Endothelial cell of umbilical vein (primary cell): Measurements from ENCODE around the gene TEDC1. TPM values are rescaled to one million over a fixed set of nuclear protein-coding genes. Genes with fewer than 3 reads are reported as not detected.

Experiments used
- BruUV-seq: library from RNA; stranded (reverse); fragments of 400-500 nt; replicated peaks from 2 replicates; lab custom pipeline; 2021; lab: Mats Ljungman, UMichigan
- CTCF ChIA-PET: fragments of 300-600, 350-600 bp; sonication (Branson Sonifier 250); formaldehyde crosslinking; loops from one replicate; lab custom pipeline; 2021; ENCODE audit warnings: antibody characterized with exemption, inconsistent platforms; lab: Charles Lee
- POLR2A ChIA-PET: fragments of 300-600, 350-600 bp; sonication (Branson Sonifier 250); formaldehyde crosslinking; loops from one replicate; lab custom pipeline; 2021; ENCODE audit warnings: antibody characterized with exemption, inconsistent platforms; lab: Charles Lee
- DNase-seq: peaks from one replicate; pipeline ENCODE4 v3.0.0-alpha.2; 2011; ENCODE audit warnings: low read depth, low spot score
- FAIRE-seq: peaks from 2 replicates; lab custom pipeline; 2011; peaks lifted over from hg19 to GRCh38; lab: Jason Lieb, UNC
- H2AFZ ChIP-seq: 2 replicates; pipeline ENCODE4 v1.6.0; 2012; ENCODE audit warnings: low read depth, low read length, control low read depth, inconsistent platforms
- H3K27ac ChIP-seq: 2 replicates; pipeline ENCODE4 v1.5.1; 2011; ENCODE audit warnings: low read depth, mild to moderate bottlenecking, control low read depth, low read length, moderate library complexity; ENCODE audit not compliant: insufficient read depth
- H3K27me3 ChIP-seq, 2 experiments: 2 replicates each; pipeline versions ENCODE4 v1.6.0 to v1.6.1; 2011; ENCODE audit warnings: low read length in 2 of 2, mixed read lengths in 1 of 2; ENCODE audit not compliant: control insufficient read depth in 2 of 2, insufficient read depth in 2 of 2
- H3K36me3 ChIP-seq, 2 experiments: 2 replicates in 1 of 2; 3 replicates in 1 of 2; pipeline ENCODE4 v1.5.1; 2011; ENCODE audit warnings: low read length in 2 of 2, mild to moderate bottlenecking in 1 of 2, moderate library complexity in 1 of 2; ENCODE audit not compliant: control insufficient read depth in 2 of 2, insufficient read depth in 2 of 2; ENCODE audit errors: extremely low read depth in 1 of 2
- H3K4me1 ChIP-seq: 3 replicates; pipeline ENCODE4 v1.5.1; 2011; ENCODE audit warnings: mild to moderate bottlenecking, low read length; ENCODE audit not compliant: control insufficient read depth, insufficient read depth; ENCODE audit errors: extremely low read depth
- H3K4me2 ChIP-seq: 2 replicates; pipeline ENCODE4 v1.6.1; 2011; ENCODE audit warnings: low read length, control low read depth, mixed read lengths; ENCODE audit not compliant: insufficient read depth
- H3K4me3 ChIP-seq, 3 experiments: fragments of 200-600 bp in 1 of 3; sonication (generic), shearing (Covaris generic) in 1 of 3; replicated peaks in 1 of 3; 2 replicates each; pipeline ENCODE4 v1.5.1; 2011 to 2016; ENCODE audit warnings: control low read depth in 3 of 3, low read length in 3 of 3, mild to moderate bottlenecking in 2 of 3, inconsistent platforms in 1 of 3, low read depth in 1 of 3, moderate library complexity in 1 of 3; ENCODE audit not compliant: insufficient read depth in 1 of 3
- H3K79me2 ChIP-seq: 2 replicates; pipeline ENCODE4 v1.6.0; 2012; ENCODE audit warnings: low read length, inconsistent platforms; ENCODE audit not compliant: control insufficient read depth, insufficient read depth
- H3K9ac ChIP-seq: replicated peaks from 2 replicates; pipeline ENCODE3; 2011; ENCODE audit warnings: low read length, control low read depth; ENCODE audit not compliant: insufficient read depth; ENCODE audit errors: extremely low read depth
- H3K9me1 ChIP-seq: replicated peaks from 3 replicates; pipeline ENCODE4 v1.6.0; 2011; ENCODE audit warnings: mild to moderate bottlenecking, low read length; ENCODE audit not compliant: control insufficient read depth, insufficient read depth; ENCODE audit errors: extremely low read depth
- H3K9me3 ChIP-seq: replicated peaks from 2 replicates; pipeline ENCODE4 v1.5.1; 2012; ENCODE audit warnings: low read length, inconsistent platforms; ENCODE audit not compliant: control insufficient read depth, insufficient read depth
- H4K20me1 ChIP-seq: replicated peaks from 2 replicates; pipeline ENCODE3; 2011; ENCODE audit warnings: mild to moderate bottlenecking, low read length; ENCODE audit not compliant: control insufficient read depth, insufficient read depth; ENCODE audit errors: extremely low read depth
- EZH2 ChIP-seq: IDR thresholded peaks from 2 replicates; pipeline ENCODE4 v1.6.1; 2012; ENCODE audit warnings: borderline replicate concordance, low read depth, mild to moderate bottlenecking, moderate library complexity, low read length, inconsistent platforms; ENCODE audit not compliant: severe bottlenecking
- FOS ChIP-seq: IDR thresholded peaks from 2 replicates; pipeline ENCODE4 v1.6.1; 2011; ENCODE audit warnings: mild to moderate bottlenecking, low read length, moderate library complexity, borderline replicate concordance; ENCODE audit not compliant: insufficient read depth
- GATA2 ChIP-seq: IDR thresholded peaks from 2 replicates; pipeline ENCODE4 v1.7.0; 2011; ENCODE audit warnings: low read depth, mild to moderate bottlenecking, moderate library complexity, mixed read lengths, low read length; ENCODE audit not compliant: insufficient read length, insufficient read depth
- JUN ChIP-seq: IDR thresholded peaks from 2 replicates; pipeline ENCODE4 v1.6.1; 2011; ENCODE audit warnings: borderline replicate concordance, low read depth; ENCODE audit not compliant: insufficient read length, insufficient read depth
- MYC ChIP-seq: IDR thresholded peaks from one replicate; pipeline ENCODE4 v1.6.1; 2011; ENCODE audit warnings: mild to moderate bottlenecking, low read depth, low read length
- POLR2A ChIP-seq: IDR thresholded peaks from 2 replicates; pipeline ENCODE4 v1.6.1; 2012; ENCODE audit warnings: low read depth, mild to moderate bottlenecking, control low read depth, low read length
- POLR2AphosphoS5 ChIP-seq: IDR thresholded peaks from 2 replicates; pipeline ENCODE4 v1.6.1; 2012; ENCODE audit warnings: low read depth, mild to moderate bottlenecking, control low read depth, low read length, moderate library complexity; ENCODE audit not compliant: insufficient read depth
- dilution Hi-C: fragments of 300-500 bp; cut with MboI; formaldehyde crosslinking; loops from one replicate; pipeline ENCODE4 v1.15.0; 2019; ENCODE audit warnings: low sequenced_read_pairs; ENCODE audit not compliant: extremely low pct_ligation_motif_present
- intact Hi-C: fragments of 100-400 bp; cut with micrococcal nuclease; formaldehyde crosslinking; loops from one replicate; pipeline ENCODE4 v1.10.0; 2022
- polyA plus RNA-seq, 4 experiments: library from polyadenylated mRNA; depleted of rRNA in 3 of 4; stranded (reverse) in 3 of 4; unstranded in 1 of 4; fragments of >200 nt; gene quantifications; 2 replicates each; pipeline versions ENCODE4 v1.2.1 to v1.2.3, GENCODE V29; 2011 to 2012; ENCODE audit warnings: missing spikeins in 1 of 4
- total RNA-seq: library from RNA; stranded (reverse); gene quantifications from 2 replicates; pipeline ENCODE4 v1.2.3, GENCODE V29; 2021
- TF ChIP-seq, protein P1 (sequence below): IDR thresholded peaks from 2 replicates; pipeline ENCODE4 v1.6.1; 2011; ENCODE audit not compliant: insufficient read depth, insufficient read length
- TF ChIP-seq, protein P2 (sequence below), 2 donors: IDR thresholded peaks; 1 replicate in 1 of 2; 2 replicates in 1 of 2; pipeline ENCODE4 v1.5.1; 2011; ENCODE audit warnings: low read length in 2 of 2, mild to moderate bottlenecking in 2 of 2, moderate library complexity in 2 of 2, control low read depth in 1 of 2, inconsistent platforms in 1 of 2, low read depth in 1 of 2; ENCODE audit not compliant: insufficient read depth in 1 of 2; ENCODE audit errors: extremely low read depth in 1 of 2

TEDC1 gene
- total and polyA plus RNA-seq, 2 donors (not counting 3 experiments of a cell fraction or from before 2014, with no cell fraction given), result 16.5 to 25.3 TPM

DNA sequence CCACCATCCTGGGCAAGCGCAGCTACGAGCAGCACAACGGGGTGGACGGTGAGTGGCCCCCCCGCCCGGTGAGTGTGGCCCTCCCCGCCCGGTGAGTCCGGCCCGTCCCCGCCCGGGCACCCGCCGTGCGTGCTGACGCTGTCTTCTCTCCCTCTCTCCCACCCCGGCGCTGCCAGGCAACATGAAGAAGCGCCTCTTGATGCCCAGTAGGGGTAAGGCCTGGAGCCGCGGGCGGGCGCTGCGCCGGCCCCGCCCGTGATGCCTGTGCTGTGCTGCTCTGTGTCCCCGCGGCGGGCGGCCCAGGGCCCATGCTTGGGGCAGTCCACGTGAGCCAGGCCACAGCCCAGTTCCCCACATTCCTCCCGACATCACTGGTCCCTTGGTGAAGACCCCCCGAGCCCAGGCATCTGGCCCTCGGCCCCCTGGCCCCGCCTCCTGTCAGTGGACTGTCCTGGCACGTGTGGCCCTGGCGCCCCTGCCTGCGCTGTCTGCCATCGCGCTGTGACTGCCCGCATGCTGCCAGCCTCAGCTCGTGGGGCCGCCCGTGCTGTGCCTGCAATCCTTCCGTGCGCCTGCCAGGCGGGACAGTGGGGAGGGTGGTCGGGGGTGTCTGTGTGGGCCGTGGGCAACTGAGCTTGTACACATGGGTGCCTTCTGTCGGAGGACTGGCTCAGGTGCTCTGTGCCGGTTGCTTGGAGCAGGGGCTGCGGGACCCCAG, 24.4 kb upstream of the TEDC1 start:
- Histone ChIP-seq H2AFZ (no peak overlapping the region), H3K27ac (no peak overlapping the region), H3K9me3 (no peaks in the 10 kb centered on the region), H3K9ac (no peak overlapping the region), H3K27me3 (no peaks in the 10 kb centered on the region), H3K4me2 (no peak overlapping the region), H4K20me1 (no peaks in the 10 kb centered on the region), H3K4me1 (no peaks in the 10 kb centered on the region), H3K79me2 (no peaks in the 10 kb centered on the region), H3K9me1 (no peaks in the 10 kb centered on the region), H3K4me3 (no peak overlapping the region), H3K36me3 (peaks cover 10 to 51% of the 10 kb centered on the region in 2 experiments)
- no peak for DNase-seq
- FAIRE-seq, result no peak
- POLR2A ChIA-PET, result no interaction called here
- CTCF ChIA-PET, result interaction anchor here (1.2 to 6.3 kb wide), 2 partner anchors 8 to 15 kb away, joined by 3 to 53 read pairs; no protein-coding TSS in a partner anchor
- intact Hi-C loops, result no loop called here
- TF ChIP-seq, protein P1, sequence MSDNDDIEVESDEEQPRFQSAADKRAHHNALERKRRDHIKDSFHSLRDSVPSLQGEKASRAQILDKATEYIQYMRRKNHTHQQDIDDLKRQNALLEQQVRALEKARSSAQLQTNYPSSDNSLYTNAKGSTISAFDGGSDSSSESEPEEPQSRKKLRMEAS, result no peak
- no peak for TF ChIP-seq MYC
- TF ChIP-seq GATA2, result no peak
- TF ChIP-seq FOS, result no peak
- no peak for TF ChIP-seq POLR2AphosphoS5
- TF ChIP-seq EZH2, result no peak
- no peak for TF ChIP-seq JUN
- no peak for TF ChIP-seq POLR2A
- TF ChIP-seq, protein P2, sequence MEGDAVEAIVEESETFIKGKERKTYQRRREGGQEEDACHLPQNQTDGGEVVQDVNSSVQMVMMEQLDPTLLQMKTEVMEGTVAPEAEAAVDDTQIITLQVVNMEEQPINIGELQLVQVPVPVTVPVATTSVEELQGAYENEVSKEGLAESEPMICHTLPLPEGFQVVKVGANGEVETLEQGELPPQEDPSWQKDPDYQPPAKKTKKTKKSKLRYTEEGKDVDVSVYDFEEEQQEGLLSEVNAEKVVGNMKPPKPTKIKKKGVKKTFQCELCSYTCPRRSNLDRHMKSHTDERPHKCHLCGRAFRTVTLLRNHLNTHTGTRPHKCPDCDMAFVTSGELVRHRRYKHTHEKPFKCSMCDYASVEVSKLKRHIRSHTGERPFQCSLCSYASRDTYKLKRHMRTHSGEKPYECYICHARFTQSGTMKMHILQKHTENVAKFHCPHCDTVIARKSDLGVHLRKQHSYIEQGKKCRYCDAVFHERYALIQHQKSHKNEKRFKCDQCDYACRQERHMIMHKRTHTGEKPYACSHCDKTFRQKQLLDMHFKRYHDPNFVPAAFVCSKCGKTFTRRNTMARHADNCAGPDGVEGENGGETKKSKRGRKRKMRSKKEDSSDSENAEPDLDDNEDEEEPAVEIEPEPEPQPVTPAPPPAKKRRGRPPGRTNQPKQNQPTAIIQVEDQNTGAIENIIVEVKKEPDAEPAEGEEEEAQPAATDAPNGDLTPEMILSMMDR (IDR thresholded peaks at IDR 0.05; ENCODE audit: extremely low read depth in 1 of 2, insufficient read depth in 1 of 2, low read depth in 1 of 2, low read length in 2 of 2), result no peak
- dilution Hi-C loops, result no loop called here
- BruUV-seq, result no TSS peak
